Bronchial epithelial cell (primary cell): ENCODE data around the gene SLC5A1. TPM values are rescaled to one million over a fixed set of nuclear protein-coding genes. Genes with fewer than 3 reads are reported as not detected.

Experiments
- DNase-seq: peaks from one replicate; pipeline ENCODE4 v3.0.0-alpha.2; 2010; ENCODE audit warnings: low read depth
- FAIRE-seq: peaks from 2 replicates; lab custom pipeline; 2011; peaks lifted over from hg19 to GRCh38; lab: Jason Lieb, UNC
- H3K27me3 ChIP-seq: 2 replicates; pipeline ENCODE4 v1.5.1; 2011; ENCODE audit warnings: low read length; ENCODE audit not compliant: control insufficient read depth, insufficient read depth
- H3K36me3 ChIP-seq: 2 replicates; pipeline ENCODE4 v1.5.1; 2011; ENCODE audit warnings: low read length; ENCODE audit not compliant: control insufficient read depth, insufficient read depth
- H3K4me3 ChIP-seq: 2 replicates; pipeline ENCODE4 v1.5.1; 2011; ENCODE audit warnings: mild to moderate bottlenecking, low read depth, low read length, control low read depth
- total RNA-seq: library from RNA; depleted of rRNA; stranded (reverse); fragments of >200 nt; gene quantifications from 2 replicates; pipeline ENCODE4 v1.2.1, GENCODE V29; 2014
- TF ChIP-seq, protein P1 (sequence below): IDR thresholded peaks from 2 replicates; pipeline ENCODE4 v1.5.1; 2011; ENCODE audit warnings: mild to moderate bottlenecking, moderate library complexity, low read length, control low read depth, inconsistent platforms; ENCODE audit not compliant: insufficient read depth, severe bottlenecking

The SLC5A1 gene
- 0.26 and 0.90 TPM in 2 replicates for total RNA-seq

DNA sequence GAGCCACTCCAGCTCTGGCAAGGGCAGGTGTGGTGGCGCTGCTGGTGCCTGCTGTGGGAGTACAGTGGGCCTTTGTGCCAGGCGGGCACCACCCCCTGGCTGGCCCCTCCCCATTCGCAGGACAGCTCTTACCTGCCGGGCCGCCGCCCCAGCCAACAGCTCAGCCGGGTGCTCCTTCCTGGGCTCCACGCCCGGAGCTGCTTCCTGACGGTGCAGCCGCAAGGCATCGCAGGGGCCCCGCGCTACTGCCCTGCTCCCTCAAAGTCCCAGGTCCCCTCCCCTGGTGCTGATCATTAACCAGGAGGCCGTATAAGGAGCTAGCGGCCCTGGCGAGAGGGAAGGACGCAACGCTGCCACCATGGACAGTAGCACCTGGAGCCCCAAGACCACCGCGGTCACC lies at the start of gene SLC5A1:
TSS of gene SLC5A1 (plus strand) at position 338 of the 400 bp plus-strand sequence. CDS start at position 359, 21 bp downstream.
- no peak for DNase-seq
- no peak within 1 kb of the TSS for H3K4me3 ChIP-seq
- FAIRE-seq = no peak
- TF ChIP-seq, protein P1, sequence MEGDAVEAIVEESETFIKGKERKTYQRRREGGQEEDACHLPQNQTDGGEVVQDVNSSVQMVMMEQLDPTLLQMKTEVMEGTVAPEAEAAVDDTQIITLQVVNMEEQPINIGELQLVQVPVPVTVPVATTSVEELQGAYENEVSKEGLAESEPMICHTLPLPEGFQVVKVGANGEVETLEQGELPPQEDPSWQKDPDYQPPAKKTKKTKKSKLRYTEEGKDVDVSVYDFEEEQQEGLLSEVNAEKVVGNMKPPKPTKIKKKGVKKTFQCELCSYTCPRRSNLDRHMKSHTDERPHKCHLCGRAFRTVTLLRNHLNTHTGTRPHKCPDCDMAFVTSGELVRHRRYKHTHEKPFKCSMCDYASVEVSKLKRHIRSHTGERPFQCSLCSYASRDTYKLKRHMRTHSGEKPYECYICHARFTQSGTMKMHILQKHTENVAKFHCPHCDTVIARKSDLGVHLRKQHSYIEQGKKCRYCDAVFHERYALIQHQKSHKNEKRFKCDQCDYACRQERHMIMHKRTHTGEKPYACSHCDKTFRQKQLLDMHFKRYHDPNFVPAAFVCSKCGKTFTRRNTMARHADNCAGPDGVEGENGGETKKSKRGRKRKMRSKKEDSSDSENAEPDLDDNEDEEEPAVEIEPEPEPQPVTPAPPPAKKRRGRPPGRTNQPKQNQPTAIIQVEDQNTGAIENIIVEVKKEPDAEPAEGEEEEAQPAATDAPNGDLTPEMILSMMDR = no peak
- peaks cover 14% of the 10 kb centered on the region for H3K27me3 ChIP-seq
- H3K36me3 ChIP-seq = no peaks in the 10 kb centered on the region

DNA sequence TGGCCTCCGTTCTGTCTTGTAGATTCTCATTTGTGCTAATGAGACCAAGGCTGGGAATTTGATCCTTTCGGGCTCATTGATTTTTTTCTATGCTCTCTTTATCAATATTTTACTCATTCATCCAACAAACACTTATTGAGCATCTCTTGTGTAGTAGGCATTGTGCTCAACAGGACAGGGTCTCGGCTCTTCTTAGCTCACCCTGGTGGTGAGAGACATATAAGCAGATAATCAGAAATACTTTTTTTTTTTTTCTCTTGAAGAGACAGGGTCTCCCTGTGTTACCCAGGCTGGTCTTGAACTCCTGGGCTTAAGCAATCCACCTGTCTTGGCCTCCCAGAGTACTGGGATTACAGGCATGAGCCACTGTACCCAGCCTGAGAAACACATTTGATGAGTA lies 48.0 kb upstream of the SLC5A1 start:
- no peaks in the 10 kb centered on the region for H3K27me3 ChIP-seq
- DNase-seq (no peak), FAIRE-seq (no peak)
- H3K4me3 ChIP-seq = no peak overlapping the region
- TF ChIP-seq, protein P1 = no peak
- H3K36me3 ChIP-seq = no peaks in the 10 kb centered on the region

DNA sequence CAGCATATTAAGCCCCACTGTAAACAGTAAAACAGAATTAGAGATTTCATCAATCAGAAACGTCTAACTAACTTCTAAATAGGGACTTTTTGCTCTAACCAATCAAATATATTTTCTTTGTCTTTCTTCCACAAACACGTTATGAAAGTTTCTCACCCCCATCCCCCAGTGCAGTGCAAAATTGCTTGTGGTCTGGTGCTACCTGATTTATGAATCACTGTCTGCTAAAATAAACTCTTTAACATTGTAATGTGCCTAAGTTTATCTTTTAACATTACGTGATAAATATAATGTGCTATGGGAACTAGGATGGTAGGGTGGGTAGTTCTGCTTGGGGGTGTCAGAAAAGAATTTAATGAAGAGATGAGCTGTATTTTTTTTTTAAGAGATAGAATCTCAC lies 47.3 kb upstream of the SLC5A1 start:
- H3K36me3 ChIP-seq = no peaks in the 10 kb centered on the region
- TF ChIP-seq, protein P1 = no peak
- H3K4me3 ChIP-seq = no peak overlapping the region
- FAIRE-seq (no peak), DNase-seq (no peak)
- no peaks in the 10 kb centered on the region for H3K27me3 ChIP-seq

DNA sequence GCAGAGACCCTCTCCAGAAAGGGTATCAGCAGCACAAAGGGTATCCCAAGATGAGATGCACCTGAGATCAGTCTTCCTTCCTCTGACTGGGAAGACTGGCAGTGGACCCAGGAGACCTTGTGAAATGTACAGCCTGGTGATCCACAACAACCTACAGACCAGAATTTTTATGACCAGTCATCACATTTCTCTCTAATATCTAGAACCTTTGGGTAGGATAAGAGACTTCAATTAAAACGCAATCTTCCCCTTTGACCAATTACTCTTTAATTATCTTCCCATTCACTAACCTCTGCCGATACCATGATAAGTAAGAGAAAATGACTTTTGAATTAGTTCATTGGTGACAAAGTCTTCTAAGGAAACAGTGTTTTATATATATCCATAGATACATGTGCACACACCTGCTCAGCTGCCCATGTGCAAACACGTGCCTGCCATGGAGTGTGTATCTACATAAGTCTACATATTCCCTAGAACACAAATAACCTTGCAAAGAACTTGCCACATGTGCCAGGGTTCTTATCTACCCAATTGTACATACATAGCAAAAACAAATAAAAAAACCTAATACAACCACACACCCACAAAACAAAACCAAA lies 44.2 kb upstream of the SLC5A1 start:
- no peak overlapping the region for H3K4me3 ChIP-seq
- no peaks in the 10 kb centered on the region for H3K27me3 ChIP-seq
- TF ChIP-seq, protein P1 = no peak
- no peaks in the 10 kb centered on the region for H3K36me3 ChIP-seq
- FAIRE-seq = no peak
- DNase-seq = no peak

DNA sequence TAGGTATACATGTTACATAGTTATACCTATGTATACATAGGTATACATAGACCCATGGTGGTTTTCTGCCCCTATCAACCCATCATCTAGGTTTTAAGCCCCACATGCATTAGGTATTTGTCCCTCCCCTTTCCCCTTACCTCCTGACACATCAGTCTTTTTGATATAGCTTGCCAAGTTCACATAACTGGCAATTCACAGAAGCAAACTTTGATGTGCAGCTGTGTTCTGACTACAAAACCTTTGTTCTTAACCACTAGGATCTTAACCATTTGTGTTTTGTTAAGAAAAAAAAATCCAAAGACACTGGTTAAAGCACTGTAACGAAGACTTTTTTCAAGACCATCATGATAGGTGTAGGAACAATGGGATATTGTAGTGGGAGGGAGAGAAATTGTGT lies 42.9 kb upstream of the SLC5A1 start:
- DNase-seq = no peak
- TF ChIP-seq, protein P1 = no peak
- Histone ChIP-seq H3K27me3 (no peaks in the 10 kb centered on the region), H3K36me3 (no peaks in the 10 kb centered on the region), H3K4me3 (no peak overlapping the region)
- FAIRE-seq = no peak

DNA sequence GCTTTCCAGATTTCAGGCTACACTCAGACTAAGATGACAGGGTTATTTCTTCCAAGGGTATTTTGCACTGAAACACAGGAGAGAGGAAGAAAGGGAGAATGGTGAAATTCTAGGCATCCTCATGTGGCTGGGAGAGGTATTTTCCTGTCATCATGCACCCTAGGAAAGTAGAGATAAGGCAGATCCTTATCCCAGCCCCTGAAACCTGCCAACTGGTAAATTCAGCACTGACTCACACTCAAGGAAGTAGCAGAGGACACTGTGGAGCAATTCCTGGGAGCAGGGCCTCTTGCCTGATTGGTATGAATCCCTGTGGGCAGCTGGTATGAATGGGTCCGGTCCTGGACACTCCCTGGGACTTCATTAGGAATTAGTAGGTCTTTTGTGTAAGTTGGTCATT lies 37.6 kb upstream of the SLC5A1 start:
- no peak overlapping the region for H3K4me3 ChIP-seq
- FAIRE-seq (no peak), DNase-seq (peak; percentile 80)
- TF ChIP-seq, protein P1 = no peak
- H3K36me3 ChIP-seq = no peaks in the 10 kb centered on the region
- H3K27me3 ChIP-seq = no peaks in the 10 kb centered on the region
